HEK293 (cell line): ENCODE results near the gene KIAA0586.

Experiments used
- CTCF ChIA-PET: fragments of 350-600 bp; formaldehyde crosslinking; extraction: SDS; loops from one replicate; lab custom pipeline; 2021; ENCODE audit warnings: antibody characterized with exemption; lab: Yijun Ruan, JAX
- POLR2A ChIA-PET: fragments of 300-600 bp; formaldehyde crosslinking; extraction: SDS; loops from one replicate; lab custom pipeline; 2020; ENCODE audit warnings: antibody characterized with exemption, inconsistent platforms; lab: Yijun Ruan, JAX
- H3K27ac ChIP-seq: fragments of 200-500 bp; sonication (Bioruptor generic); 2 replicates; pipeline ENCODE4 v1.5.1; 2014; ENCODE audit warnings: low read depth, low read length, control low read depth, inconsistent platforms; ENCODE audit errors: extremely low read depth
- H3K36me3 ChIP-seq, 2 experiments: fragments of 200-500 bp in 1 of 2; sonication (Bioruptor generic) in 1 of 2; 1 replicate in 1 of 2; 2 replicates in 1 of 2; pipeline ENCODE4 v1.5.1; 2014 to 2017; ENCODE audit warnings: inconsistent platforms in 2 of 2, low read length in 2 of 2; ENCODE audit not compliant: control insufficient read depth in 2 of 2, insufficient read depth in 1 of 2
- H3K4me1 ChIP-seq: fragments of 200-500 bp; sonication (Bioruptor generic); 2 replicates; pipeline ENCODE4 v1.5.1; 2014; ENCODE audit warnings: mild to moderate bottlenecking, low read length, inconsistent platforms; ENCODE audit not compliant: control insufficient read depth, insufficient read depth
- H3K4me3 ChIP-seq: 2 replicates; pipeline ENCODE4 v1.5.1; 2011; ENCODE audit warnings: low read depth, mild to moderate bottlenecking, control low read depth, low read length, moderate library complexity
- H3K9me3 ChIP-seq: fragments of 200-500 bp; sonication (Bioruptor generic); 2 replicates; pipeline ENCODE4 v1.5.1; 2014; ENCODE audit warnings: low read depth, low read length, inconsistent platforms; ENCODE audit not compliant: control insufficient read depth, insufficient read depth
- HOXC10 ChIP-seq: sonication (generic); formaldehyde crosslinking; IDR thresholded peaks from 2 replicates; pipeline ENCODE4 v1.8.1; 2023; ENCODE audit warnings: mild to moderate bottlenecking, missing genetic modification reagents
- HOXD13 ChIP-seq: sonication (generic); formaldehyde crosslinking; IDR thresholded peaks from 2 replicates; pipeline ENCODE4 v1.8.0; 2022; ENCODE audit warnings: missing genetic modification reagents, borderline replicate concordance
- MZF1 ChIP-seq: fragments of 450-650 bp; formaldehyde crosslinking; IDR thresholded peaks from 2 replicates; pipeline ENCODE4 v1.5.1; 2017; ENCODE audit warnings: missing biosample characterization, missing genetic modification characterization, borderline replicate concordance
- PRDM1 ChIP-seq: fragments of 450-650 bp; formaldehyde crosslinking; IDR thresholded peaks from 2 replicates; pipeline ENCODE4; 2016; ENCODE audit warnings: missing biosample characterization, missing genetic modification characterization
- SETDB1 ChIP-seq: IDR thresholded peaks from one replicate; pipeline ENCODE4 v1.6.1; 2017; ENCODE audit warnings: mild to moderate bottlenecking, low read length, moderate library complexity, mixed read lengths; ENCODE audit not compliant: insufficient read length
- TSHZ1 ChIP-seq: fragments of 450-650 bp; formaldehyde crosslinking; IDR thresholded peaks from 2 replicates; pipeline ENCODE4 v1.5.1; 2016; ENCODE audit warnings: missing biosample characterization, missing genetic modification characterization, borderline replicate concordance
- ZNF175 ChIP-seq: fragments of 450-650 bp; formaldehyde crosslinking; IDR thresholded peaks from 2 replicates; pipeline ENCODE4 v1.5.1; 2016; ENCODE audit warnings: missing biosample characterization, missing genetic modification characterization
- ZNF211 ChIP-seq: fragments of 450-650 bp; formaldehyde crosslinking; IDR thresholded peaks from 2 replicates; pipeline ENCODE4 v1.5.1; 2016; ENCODE audit warnings: low read depth, missing biosample characterization, missing genetic modification characterization
- ZNF513 ChIP-seq: fragments of 450-650 bp; IDR thresholded peaks from 2 replicates; pipeline ENCODE4 v1.5.1; 2018; ENCODE audit warnings: missing biosample characterization, missing genetic modification characterization
- ZNF521 ChIP-seq: fragments of 450-650 bp; formaldehyde crosslinking; IDR thresholded peaks from 2 replicates; pipeline ENCODE4 v1.5.1; 2017; ENCODE audit warnings: missing biosample characterization, mild to moderate bottlenecking, missing genetic modification characterization
- ZNF776 ChIP-seq: fragments of 450-650 bp; formaldehyde crosslinking; IDR thresholded peaks from 2 replicates; pipeline ENCODE4 v1.5.0; 2017; ENCODE audit warnings: missing biosample characterization, missing genetic modification characterization, borderline replicate concordance
- TF ChIP-seq, protein P1 (sequence below): fragments of 450-650 bp; formaldehyde crosslinking; IDR thresholded peaks from 2 replicates; pipeline ENCODE4; 2016; ENCODE audit warnings: missing biosample characterization, missing genetic modification characterization
- TF ChIP-seq, protein P2 (sequence below): fragments of 450-650 bp; formaldehyde crosslinking; IDR thresholded peaks from 2 replicates; pipeline ENCODE4 v1.5.1; 2017; ENCODE audit warnings: missing biosample characterization, mild to moderate bottlenecking, missing genetic modification characterization, moderate library complexity
- TF ChIP-seq, protein P3 (sequence below): fragments of 450-650 bp; formaldehyde crosslinking; IDR thresholded peaks from 2 replicates; pipeline ENCODE4 v1.5.1; 2016; ENCODE audit warnings: missing biosample characterization, missing genetic modification characterization
- TF ChIP-seq, protein P4 (sequence below): fragments of 450-650 bp; formaldehyde crosslinking; IDR thresholded peaks from 2 replicates; pipeline ENCODE4 v1.5.1; 2016; ENCODE audit warnings: missing biosample characterization, missing genetic modification characterization
- TF ChIP-seq, protein P5 (sequence below): fragments of 450-650 bp; formaldehyde crosslinking; IDR thresholded peaks from 2 replicates; pipeline ENCODE4 v1.5.1; 2016; ENCODE audit warnings: missing biosample characterization, missing genetic modification characterization

The KIAA0586 gene

DNA sequence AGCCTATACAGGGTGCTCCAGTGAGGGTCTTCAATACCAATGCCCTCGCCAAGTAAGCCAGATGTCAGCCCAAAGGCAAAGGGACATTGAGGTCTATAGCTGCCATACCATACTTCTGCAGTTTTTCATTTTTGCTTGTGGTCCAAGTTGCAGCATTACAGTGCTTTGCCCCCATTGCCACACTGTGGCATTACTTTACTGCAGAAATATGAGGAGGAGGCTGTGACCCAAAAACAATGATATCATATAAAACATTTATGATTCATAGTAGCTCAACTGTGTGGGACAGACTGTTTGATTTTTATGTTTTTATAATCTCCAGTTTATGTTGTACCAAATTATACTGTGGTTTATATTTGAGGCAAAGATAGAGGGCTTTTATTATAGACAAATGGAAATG is 64.1 kb downstream of the KIAA0586 start (continued):
- TF ChIP-seq, protein P1, sequence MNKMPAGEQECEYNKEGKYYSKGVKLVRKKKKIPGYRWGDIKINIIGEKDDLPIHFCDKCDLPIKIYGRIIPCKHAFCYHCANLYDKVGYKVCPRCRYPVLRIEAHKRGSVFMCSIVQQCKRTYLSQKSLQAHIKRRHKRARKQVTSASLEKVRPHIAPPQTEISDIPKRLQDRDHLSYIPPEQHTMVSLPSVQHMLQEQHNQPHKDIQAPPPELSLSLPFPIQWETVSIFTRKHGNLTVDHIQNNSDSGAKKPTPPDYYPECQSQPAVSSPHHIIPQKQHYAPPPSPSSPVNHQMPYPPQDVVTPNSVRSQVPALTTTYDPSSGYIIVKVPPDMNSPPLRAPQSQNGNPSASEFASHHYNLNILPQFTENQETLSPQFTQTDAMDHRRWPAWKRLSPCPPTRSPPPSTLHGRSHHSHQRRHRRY (tag by site-specific recombination) = no peak
- TF ChIP-seq, protein P2, sequence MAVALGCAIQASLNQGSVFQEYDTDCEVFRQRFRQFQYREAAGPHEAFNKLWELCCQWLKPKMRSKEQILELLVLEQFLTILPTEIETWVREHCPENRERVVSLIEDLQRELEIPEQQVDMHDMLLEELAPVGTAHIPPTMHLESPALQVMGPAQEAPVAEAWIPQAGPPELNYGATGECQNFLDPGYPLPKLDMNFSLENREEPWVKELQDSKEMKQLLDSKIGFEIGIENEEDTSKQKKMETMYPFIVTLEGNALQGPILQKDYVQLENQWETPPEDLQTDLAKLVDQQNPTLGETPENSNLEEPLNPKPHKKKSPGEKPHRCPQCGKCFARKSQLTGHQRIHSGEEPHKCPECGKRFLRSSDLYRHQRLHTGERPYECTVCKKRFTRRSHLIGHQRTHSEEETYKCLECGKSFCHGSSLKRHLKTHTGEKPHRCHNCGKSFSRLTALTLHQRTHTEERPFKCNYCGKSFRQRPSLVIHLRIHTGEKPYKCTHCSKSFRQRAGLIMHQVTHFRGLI (tag by site-specific recombination) = no peak
- TF ChIP-seq, protein P3, sequence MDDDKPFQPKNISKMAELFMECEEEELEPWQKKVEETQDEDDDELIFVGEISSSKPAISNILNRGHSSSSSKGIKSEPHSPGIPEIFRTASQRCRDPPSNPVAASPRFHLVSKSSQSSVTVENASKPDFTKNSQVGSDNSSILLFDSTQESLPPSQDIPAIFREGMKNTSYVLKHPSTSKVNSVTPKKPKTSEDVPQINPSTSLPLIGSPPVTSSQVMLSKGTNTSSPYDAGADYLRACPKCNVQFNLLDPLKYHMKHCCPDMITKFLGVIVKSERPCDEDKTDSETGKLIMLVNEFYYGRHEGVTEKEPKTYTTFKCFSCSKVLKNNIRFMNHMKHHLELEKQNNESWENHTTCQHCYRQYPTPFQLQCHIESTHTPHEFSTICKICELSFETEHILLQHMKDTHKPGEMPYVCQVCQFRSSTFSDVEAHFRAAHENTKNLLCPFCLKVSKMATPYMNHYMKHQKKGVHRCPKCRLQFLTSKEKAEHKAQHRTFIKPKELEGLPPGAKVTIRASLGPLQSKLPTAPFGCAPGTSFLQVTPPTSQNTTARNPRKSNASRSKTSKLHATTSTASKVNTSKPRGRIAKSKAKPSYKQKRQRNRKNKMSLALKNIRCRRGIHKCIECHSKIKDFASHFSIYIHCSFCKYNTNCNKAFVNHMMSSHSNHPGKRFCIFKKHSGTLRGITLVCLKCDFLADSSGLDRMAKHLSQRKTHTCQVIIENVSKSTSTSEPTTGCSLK = no peak

DNA sequence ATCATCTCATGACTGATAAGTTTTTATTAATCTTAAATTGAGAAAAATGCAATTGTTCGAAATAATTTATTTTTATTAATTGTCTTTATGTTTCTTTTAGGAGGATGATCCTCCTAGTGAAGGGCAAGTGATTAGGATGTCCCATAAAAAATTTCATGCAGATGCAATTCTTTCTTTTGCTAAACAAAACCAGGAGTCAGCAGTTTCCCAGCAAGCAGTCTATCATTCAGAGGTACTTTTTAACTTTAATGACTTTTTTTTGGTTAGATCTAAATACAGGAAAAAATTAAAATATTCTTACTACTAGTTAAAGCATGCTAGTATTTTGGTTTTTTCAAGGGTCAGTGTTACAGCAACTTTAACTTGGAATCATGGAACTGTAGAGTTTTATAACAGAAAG is 64.5 kb downstream of the KIAA0586 start:
- H3K9me3 ChIP-seq = no peaks in the 10 kb centered on the region
- no peak for TF ChIP-seq ZNF211 (tag by site-specific recombination)
- no peak for TF ChIP-seq ZNF521 (tag by site-specific recombination)
- no peak for TF ChIP-seq MZF1 (tag by site-specific recombination)
- no peak for TF ChIP-seq ZNF776 (tag by site-specific recombination)
- no peak for TF ChIP-seq PRDM1 (tag by site-specific recombination)
- no peak for TF ChIP-seq SETDB1
- TF ChIP-seq ZNF513 = no peak
- no peak for TF ChIP-seq TSHZ1 (tag by site-specific recombination)
- TF ChIP-seq, protein P4, sequence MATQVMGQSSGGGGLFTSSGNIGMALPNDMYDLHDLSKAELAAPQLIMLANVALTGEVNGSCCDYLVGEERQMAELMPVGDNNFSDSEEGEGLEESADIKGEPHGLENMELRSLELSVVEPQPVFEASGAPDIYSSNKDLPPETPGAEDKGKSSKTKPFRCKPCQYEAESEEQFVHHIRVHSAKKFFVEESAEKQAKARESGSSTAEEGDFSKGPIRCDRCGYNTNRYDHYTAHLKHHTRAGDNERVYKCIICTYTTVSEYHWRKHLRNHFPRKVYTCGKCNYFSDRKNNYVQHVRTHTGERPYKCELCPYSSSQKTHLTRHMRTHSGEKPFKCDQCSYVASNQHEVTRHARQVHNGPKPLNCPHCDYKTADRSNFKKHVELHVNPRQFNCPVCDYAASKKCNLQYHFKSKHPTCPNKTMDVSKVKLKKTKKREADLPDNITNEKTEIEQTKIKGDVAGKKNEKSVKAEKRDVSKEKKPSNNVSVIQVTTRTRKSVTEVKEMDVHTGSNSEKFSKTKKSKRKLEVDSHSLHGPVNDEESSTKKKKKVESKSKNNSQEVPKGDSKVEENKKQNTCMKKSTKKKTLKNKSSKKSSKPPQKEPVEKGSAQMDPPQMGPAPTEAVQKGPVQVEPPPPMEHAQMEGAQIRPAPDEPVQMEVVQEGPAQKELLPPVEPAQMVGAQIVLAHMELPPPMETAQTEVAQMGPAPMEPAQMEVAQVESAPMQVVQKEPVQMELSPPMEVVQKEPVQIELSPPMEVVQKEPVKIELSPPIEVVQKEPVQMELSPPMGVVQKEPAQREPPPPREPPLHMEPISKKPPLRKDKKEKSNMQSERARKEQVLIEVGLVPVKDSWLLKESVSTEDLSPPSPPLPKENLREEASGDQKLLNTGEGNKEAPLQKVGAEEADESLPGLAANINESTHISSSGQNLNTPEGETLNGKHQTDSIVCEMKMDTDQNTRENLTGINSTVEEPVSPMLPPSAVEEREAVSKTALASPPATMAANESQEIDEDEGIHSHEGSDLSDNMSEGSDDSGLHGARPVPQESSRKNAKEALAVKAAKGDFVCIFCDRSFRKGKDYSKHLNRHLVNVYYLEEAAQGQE = no peak
- no peak for TF ChIP-seq ZNF175 (tag by site-specific recombination)
- TF ChIP-seq, protein P5, sequence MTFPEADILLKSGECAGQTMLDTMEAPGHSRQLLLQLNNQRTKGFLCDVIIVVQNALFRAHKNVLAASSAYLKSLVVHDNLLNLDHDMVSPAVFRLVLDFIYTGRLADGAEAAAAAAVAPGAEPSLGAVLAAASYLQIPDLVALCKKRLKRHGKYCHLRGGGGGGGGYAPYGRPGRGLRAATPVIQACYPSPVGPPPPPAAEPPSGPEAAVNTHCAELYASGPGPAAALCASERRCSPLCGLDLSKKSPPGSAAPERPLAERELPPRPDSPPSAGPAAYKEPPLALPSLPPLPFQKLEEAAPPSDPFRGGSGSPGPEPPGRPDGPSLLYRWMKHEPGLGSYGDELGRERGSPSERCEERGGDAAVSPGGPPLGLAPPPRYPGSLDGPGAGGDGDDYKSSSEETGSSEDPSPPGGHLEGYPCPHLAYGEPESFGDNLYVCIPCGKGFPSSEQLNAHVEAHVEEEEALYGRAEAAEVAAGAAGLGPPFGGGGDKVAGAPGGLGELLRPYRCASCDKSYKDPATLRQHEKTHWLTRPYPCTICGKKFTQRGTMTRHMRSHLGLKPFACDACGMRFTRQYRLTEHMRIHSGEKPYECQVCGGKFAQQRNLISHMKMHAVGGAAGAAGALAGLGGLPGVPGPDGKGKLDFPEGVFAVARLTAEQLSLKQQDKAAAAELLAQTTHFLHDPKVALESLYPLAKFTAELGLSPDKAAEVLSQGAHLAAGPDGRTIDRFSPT (tag by site-specific recombination) = no peak
- no peak for TF ChIP-seq HOXC10 (CRISPR knock-in tag)
- no peak for TF ChIP-seq HOXD13 (CRISPR knock-in tag)
- TF ChIP-seq, all 188 proteins: peak for 0
- ChIA-PET CTCF (interaction anchor here (2.5 kb wide), 1 partner anchor 9 kb away, joined by 13 read pairs; no protein-coding TSS in a partner anchor), POLR2A (no interaction called here)
- no peak overlapping the region for H3K4me3 ChIP-seq
- H3K4me1 ChIP-seq = no peaks in the 10 kb centered on the region
- H3K27ac ChIP-seq = no peak overlapping the region
- H3K36me3 ChIP-seq = peaks cover 13 to 35% of the 10 kb centered on the region in 2 experiments
